GM18508 (cell line): Measurements from ENCODE around the gene FRRS1L.

Experiments
- ATAC-seq: cut with Tn5 transposase; IDR thresholded peaks from one replicate; pipeline ENCODE4 v1.9.1; 2021; ENCODE audit warnings: moderate number of reproducible peaks; ENCODE audit not compliant: insufficient read depth, unreplicated experiment

FRRS1L gene

DNA sequence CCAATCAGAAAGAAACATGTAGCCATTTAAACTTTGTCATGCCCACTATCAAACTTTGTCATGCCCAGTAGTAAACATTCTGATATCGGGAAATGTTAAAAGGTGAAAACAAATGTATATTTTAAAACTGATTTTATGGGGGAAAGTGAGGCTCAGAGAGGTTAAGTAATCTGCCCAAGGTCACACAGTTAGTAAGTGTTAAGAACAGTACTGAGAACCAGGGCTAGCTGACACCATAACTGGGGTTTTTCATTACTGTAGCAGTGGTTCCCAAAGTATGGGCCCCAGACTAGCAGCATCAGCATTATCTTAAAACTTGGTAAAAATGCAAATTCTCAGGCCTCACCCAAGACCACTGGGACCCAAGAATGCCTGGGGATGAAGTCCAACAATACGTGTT is 9.9 kb upstream of the FRRS1L start:
- no peak for ATAC-seq

DNA sequence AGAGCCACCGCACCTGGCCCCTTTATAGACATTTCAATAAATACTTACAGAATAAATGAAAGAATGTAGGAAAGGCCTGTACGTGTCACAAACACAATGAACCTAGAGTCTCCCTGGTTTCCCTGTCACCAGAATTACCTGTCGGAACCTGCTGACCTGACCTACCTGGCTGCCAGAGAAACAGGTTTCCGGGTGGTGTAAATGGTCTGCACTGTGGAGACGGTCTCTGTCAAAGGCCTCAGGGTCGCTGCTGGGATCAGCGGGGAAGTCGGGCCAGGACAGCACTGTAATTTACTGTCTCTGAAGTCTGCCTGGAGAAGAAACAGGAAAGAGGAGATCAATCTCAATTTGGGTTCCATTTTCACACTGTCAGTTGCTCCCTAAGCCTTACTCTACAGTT is 9.3 kb upstream of the FRRS1L start:
- ATAC-seq, result no peak

GRCh38 chr9:109172935-109173334 is 5.9 kb upstream of the FRRS1L start:
- ATAC-seq, result no peak

DNA sequence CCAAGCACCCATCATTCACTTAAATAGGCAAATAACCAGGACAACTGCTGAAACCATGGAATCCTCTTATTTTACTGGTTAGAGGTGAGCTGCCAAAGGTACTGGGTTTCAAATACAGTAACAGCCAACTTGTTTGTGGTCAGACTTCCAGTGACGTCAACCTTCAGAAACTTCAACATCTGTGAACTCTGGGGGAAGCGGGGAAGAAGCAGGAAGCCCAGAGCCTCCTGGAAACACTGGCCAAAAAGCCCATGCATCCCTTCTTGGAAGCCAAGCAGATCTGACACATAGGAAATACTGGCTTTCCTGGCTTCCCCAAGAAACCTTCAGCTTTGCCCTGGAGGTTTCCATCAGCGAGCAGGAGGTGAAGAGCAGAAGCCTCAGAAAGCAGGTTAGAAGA is 4.9 kb upstream of the FRRS1L start:
- no peak for ATAC-seq

DNA sequence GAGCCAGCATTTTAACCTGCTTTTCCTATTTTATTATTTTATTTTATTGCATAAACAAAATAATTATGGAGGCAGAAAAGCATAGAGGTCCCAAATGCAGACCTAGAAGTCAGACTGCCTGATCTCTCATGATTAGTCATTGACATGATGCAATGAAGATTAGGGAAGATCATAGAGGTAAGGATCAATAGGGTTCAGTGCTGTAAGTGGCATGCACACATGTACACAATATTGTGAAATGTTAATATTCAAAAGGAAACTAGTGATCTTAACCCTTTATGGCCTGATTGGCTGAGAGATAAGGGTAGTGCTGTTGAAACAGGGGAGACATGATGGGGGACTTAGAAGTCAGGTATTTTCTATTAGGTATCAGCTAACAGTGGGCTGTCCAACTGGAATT is 1.1 kb upstream of the FRRS1L start:
- ATAC-seq, result no peak

GRCh38 chr9:109167716-109168115 is 667 bp upstream of the FRRS1L start:
- no peak for ATAC-seq

DNA sequence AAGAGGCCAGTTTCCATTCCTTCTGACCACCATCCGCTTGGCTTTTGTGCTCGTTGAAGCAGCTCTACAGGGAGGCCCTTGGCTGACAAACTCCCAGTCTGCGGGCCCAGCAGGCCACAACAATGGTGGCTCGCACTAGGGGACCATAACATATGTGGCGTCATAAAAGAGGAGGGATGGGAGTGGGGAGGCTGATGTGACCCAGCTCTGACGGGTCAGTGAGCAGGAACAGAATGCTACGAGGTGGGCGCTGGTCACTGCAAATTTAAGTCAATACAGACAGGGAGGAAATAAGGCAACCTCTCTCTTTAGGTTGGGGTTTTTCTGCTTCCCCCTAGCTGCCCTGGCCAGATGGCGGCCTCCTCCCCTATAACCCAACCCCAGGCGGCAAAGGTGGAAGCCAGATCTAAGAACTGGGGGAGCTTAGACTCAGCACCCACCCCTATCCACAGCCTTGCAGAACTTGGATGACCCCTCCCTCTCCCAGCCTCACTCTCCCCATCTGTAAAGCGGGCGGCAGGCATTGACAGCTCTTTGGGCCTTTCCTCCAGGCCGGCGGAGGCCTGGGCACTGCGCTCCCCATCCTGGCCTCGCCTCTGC is 778 bp downstream of the FRRS1L start:
- no peak for ATAC-seq

DNA sequence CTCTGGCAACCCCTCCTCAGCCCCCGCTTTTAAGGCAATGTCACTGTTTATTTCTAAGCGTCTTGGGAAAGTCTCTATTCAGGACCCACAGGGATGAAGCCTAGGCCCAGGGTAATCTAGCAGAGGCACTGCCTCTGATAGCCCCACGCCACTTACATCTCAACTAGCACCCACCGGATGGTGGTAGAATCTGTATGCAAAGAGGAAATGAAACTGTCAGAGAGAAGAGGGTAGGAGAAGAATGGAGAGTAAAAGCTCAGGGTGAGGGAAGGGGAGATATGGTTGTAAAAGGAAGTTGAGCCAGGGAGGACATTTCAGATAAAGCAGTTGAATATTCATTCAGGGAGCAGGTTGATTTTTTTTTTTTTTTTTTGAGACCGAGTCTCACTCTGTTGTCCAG is 3.0 kb downstream of the FRRS1L start:
- peak; percentile 87 for ATAC-seq

- no peak for ATAC-seq
These were observed 3.9 kb downstream of the FRRS1L start for GRCh38 chr9:109163194-109163593.

DNA sequence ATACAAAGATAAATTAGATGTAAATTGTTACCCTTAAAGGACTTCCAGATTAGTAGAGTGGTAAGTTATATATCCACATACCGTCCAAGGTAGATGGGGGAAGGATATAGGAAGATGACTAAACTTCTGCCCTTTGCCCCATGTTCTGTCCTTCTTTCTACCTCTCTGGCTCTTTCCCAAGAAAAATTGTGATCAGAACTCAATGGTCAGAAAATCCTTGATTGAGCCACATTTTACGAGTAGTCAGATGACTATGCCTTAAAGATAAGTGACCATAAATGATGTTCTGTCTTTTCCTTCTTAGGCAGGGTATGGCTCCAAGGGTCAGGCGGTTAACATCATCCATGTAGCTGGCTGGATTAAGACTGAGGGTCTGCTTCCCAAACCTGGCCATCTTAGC is 4.4 kb downstream of the FRRS1L start:
- ATAC-seq, result no peak

- no peak for ATAC-seq
These were observed 5.6 kb downstream of the FRRS1L start for GRCh38 chr9:109161471-109161870.

- no peak for ATAC-seq
These were observed 7.5 kb downstream of the FRRS1L start for GRCh38 chr9:109159583-109159982.

- no peak for ATAC-seq
These were observed 8.4 kb downstream of the FRRS1L start for GRCh38 chr9:109158651-109159050.

DNA sequence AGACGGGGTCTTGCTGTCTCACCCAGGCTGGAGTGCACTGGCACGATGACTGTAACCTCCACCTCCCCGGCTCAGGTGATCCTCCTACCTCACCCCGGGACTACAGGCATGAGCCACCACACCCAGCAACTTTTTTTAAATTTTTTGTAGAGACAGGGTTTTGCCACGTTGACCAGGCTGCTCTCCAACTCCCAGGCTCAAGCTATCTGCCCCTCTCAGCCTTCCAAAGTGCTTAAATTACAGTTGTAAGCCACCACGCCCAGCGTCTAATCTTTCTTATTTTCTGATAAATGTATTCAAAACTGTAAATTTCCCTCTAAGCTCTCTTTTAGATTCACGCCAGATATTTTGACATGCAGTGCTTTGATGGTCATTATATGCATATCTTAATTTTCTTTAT is 10.3 kb downstream of the FRRS1L start:
- ATAC-seq, result no peak

- ATAC-seq, result no peak
These were observed 16.0 kb downstream of the FRRS1L start for GRCh38 chr9:109150925-109151545.

- ATAC-seq, result no peak
These were observed 17.3 kb downstream of the FRRS1L start for GRCh38 chr9:109149722-109150121.

DNA sequence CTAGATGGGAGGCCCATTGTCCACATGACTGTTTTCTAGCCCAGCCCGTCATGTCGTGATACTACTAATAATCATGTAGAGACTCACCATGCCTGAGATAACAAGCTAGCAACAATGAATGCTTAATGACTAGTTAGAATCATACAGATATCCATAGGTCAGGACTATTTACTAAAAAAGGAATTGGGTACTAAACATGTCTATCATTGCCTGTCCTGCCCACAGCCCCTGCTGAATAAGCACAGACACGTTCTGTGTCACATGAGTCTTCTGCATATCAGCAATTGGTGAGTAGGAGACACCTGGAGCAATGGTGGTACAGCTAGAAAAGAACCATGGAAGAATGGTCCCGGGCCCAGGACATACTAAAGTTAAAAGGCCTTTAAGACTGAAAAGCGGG is 18.0 kb downstream of the FRRS1L start:
- no peak for ATAC-seq

GRCh38 chr9:109145051-109145450 is 22.0 kb downstream of the FRRS1L start:
- ATAC-seq, result no peak

DNA sequence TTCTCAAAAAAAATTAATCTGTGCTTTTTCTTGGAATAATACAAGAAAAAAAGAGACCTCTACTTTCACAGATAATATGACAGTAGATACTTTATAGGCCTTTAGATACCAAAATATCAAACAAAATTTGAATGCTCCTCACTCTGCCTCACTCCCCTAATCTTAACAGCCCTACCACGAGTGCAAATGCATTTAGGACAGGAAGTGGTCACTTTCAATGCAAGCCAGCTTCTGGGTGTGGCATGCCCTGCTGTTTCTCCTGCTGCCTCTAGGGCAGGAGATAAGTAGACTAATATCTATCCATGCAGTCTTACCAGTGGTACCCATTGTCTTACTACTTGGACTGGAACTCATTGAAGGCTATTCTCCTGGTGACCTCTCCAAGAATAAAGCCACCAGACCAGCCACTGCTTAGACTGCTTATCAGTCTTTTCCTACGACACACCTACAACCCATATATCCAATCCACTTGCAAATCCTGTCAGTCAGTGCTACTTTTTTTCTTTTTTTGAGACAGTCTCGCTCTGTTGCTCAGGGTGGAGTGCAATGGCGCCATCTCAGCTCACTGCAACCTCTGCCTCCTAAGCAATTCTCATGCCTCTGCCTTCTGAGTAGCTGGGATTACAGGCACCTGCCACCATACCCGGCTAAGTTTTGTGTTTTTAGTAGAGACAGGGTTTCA is 23.0 kb downstream of the FRRS1L start:
- peak; percentile 98 for ATAC-seq

GRCh38 chr9:109141375-109141774 is 25.7 kb downstream of the FRRS1L start:
- ATAC-seq, result no peak

GRCh38 chr9:109139851-109140250 is 27.2 kb downstream of the FRRS1L start:
- ATAC-seq, result no peak

GRCh38 chr9:109138421-109138820 is 28.6 kb downstream of the FRRS1L start:
- no peak for ATAC-seq
